ENCODE data around the gene KRT8. TPM values are rescaled to one million over a fixed set of nuclear protein-coding genes. Genes with fewer than 3 reads are reported as not detected.

Gene KRT8
- total RNA-seq, 2 experiments from 2014 or later = 0.33 to 0.65 TPM

DNA sequence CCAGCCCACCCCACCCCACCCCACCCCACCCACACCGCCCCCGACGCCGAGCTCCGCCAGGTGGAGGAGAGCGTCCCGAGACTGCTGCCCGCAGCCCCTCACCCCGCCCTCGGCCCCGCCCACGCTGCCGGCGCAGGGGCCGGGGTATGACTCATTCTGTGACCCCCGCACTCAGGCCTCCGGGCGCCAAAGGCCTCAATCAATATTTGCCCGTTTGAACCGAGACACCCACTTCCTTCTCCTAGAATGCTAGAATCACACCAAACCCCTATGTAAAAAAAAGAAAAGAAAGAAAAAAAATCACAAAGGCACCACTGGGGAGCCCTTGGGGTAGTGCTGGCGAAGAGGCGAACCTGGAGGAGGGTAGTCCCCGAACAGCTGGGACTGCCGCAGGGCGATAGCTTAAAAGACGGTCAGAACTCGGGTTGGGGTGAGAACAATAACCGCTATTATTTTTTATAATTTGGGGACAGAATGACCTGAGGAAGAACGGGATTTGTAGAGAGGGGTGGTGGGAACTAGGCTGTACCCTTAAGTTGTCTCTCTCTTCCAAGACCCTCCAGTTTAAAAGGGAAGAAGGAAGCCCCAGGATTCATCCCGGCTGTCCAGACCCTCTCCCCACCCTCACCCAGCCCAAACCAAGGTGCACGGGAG, 894 bp downstream of the KRT8 start:
- Mint-ChIP-seq H3K4me3 (peak overlapping the region; percentile 49), H3K27ac (peak overlapping the region; percentile 35), H3K9me3 (no peaks in the 10 kb centered on the region), H3K36me3 (ENCODE audit: low read depth) (no peaks in the 10 kb centered on the region), H3K4me1 (peaks cover 3% of the 10 kb centered on the region), H3K27me3 (peaks cover 9% of the 10 kb centered on the region)
- ChIA-PET CTCF (interaction anchor here (1.7 kb wide), 1 partner anchor 19 kb away, joined by 6 read pairs; no protein-coding TSS in a partner anchor), POLR2A (no interaction called here)
- peak; percentile 23 for DNase-seq

GRCh38 chr12:52903285-52903854, 1.5 kb downstream of the KRT8 start:
- CTCF ChIA-PET = interaction anchor here (1.7 kb wide), 1 partner anchor 19 kb away, joined by 6 read pairs; no protein-coding TSS in a partner anchor
- no peak overlapping the region for H3K4me3 Mint-ChIP-seq
- no peak overlapping the region for H3K27ac Mint-ChIP-seq
- DNase-seq = peak; percentile 37
- POLR2A ChIA-PET = no interaction called here
- H3K4me1 Mint-ChIP-seq = peaks cover 3% of the 10 kb centered on the region
- H3K36me3 Mint-ChIP-seq (ENCODE audit: low read depth) = no peaks in the 10 kb centered on the region
- H3K27me3 Mint-ChIP-seq = peaks cover 7% of the 10 kb centered on the region
- no peaks in the 10 kb centered on the region for H3K9me3 Mint-ChIP-seq

DNA sequence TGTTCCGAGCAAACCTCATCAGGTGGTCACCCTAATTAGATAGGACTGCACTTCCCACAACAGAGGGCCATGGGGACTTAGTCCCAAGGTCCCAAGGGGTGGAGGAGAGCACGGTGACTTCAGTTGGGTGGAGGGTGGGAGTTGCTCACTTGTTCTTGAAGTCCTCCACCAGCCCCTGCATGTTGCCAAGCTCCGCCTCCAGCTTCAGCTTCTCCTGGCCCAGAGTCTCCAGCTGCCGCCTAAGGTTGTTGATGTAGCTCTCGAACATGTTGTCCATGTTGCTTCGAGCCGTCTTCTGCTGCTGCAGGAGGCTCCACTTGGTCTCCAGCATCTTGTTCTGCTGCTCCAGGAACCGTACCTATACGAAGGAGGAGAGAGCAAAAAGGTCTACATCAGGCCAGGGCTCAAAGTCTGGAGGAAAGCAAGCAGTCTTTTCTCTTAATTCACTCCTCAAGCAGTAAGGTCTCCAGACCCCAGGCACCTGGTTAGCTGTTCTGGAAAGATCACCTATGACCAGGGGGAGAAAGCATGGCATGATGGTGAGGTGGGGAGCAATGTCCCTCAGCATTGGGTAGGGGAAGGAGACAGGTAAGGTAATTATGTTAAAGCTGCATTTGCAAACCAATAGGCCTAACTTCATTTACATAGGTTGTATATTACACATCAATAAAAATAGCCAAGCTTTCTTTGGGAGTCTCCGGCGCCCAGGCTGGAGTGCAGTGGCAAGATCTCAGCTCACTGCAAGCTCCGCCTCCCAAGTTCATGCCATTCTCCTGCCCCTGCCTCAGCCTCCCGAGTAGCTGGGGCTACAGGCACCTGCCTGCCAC, 2.9 kb downstream of the KRT8 start:
- no peak overlapping the region for H3K27ac Mint-ChIP-seq
- no peak overlapping the region for H3K4me3 Mint-ChIP-seq
- H3K36me3 Mint-ChIP-seq (ENCODE audit: low read depth) = no peaks in the 10 kb centered on the region
- H3K27me3 Mint-ChIP-seq = peaks cover 5% of the 10 kb centered on the region
- DNase-seq = no peak
- H3K9me3 Mint-ChIP-seq = no peaks in the 10 kb centered on the region
- peaks cover 3% of the 10 kb centered on the region for H3K4me1 Mint-ChIP-seq
- CTCF ChIA-PET = interaction anchor here (0.9 to 1.7 kb wide), 2 partner anchors 17 to 79 kb away, joined by 6 read pairs; no protein-coding TSS in a partner anchor
- POLR2A ChIA-PET = no interaction called here

- no peak for DNase-seq
- ChIA-PET POLR2A (no interaction called here), CTCF (interaction anchor here (0.9 kb wide), 1 partner anchor 79 kb away, joined by 6 read pairs; no protein-coding TSS in a partner anchor)
- H3K27me3 Mint-ChIP-seq = peaks cover 5% of the 10 kb centered on the region
- no peak overlapping the region for H3K27ac Mint-ChIP-seq
- no peaks in the 10 kb centered on the region for H3K36me3 Mint-ChIP-seq (ENCODE audit: low read depth)
- no peak overlapping the region for H3K4me3 Mint-ChIP-seq
- peaks cover 3% of the 10 kb centered on the region for H3K4me1 Mint-ChIP-seq
- H3K9me3 Mint-ChIP-seq = no peaks in the 10 kb centered on the region
Observed at GRCh38 chr12:52900896-52901714, 3.8 kb downstream of the KRT8 start.

GRCh38 chr12:52900166-52900895, 4.5 kb downstream of the KRT8 start:
- ChIA-PET CTCF (interaction anchor here (4.0 kb wide), 1 partner anchor 15 kb away, joined by 24 read pairs; no protein-coding TSS in a partner anchor), POLR2A (no interaction called here)
- peaks cover 5% of the 10 kb centered on the region for H3K27me3 Mint-ChIP-seq
- no peak for DNase-seq
- H3K36me3 Mint-ChIP-seq (ENCODE audit: low read depth) = no peaks in the 10 kb centered on the region
- no peaks in the 10 kb centered on the region for H3K9me3 Mint-ChIP-seq
- no peak overlapping the region for H3K4me3 Mint-ChIP-seq
- H3K4me1 Mint-ChIP-seq = peaks cover 3% of the 10 kb centered on the region
- H3K27ac Mint-ChIP-seq = no peak overlapping the region

DNA sequence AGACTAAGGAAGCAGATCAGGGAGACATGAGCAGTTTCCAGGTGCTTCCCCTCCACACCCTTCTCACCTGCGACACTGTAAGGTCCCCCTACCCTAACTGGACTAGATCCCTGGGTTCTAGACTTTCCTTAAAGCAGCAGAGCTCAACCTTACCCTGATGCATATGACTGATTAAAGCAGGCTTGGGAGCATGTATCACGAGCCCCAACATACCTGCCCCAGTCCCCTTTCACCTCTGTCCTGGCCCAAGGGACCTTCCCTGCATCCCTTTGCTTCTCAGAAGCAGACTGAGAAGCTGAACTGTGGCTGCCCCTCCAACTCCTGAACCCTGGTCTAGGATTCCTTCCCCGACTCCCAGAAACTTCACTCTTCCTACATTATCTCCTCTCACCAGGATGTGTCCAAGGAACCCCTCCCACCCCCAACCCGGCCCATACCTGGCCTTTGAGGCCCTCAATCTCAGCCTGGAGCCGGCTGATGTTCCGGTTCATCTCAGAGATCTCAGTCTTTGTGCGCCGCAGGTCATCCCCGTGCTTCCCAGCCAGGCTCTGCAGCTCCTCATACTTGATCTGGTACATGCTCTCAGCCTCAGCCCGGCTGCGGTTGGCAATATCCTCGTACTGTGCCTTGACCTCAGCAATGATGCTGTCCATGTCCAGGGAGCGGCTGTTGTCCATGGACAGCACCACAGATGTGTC, 5.4 kb downstream of the KRT8 start:
- peaks cover 5% of the 10 kb centered on the region for H3K27me3 Mint-ChIP-seq
- H3K36me3 Mint-ChIP-seq (ENCODE audit: low read depth) = no peaks in the 10 kb centered on the region
- ChIA-PET CTCF (interaction anchor here (1.4 to 4.0 kb wide), 2 partner anchors 15 to 20 kb away, joined by 3 to 24 read pairs; no protein-coding TSS in a partner anchor), POLR2A (no interaction called here)
- H3K27ac Mint-ChIP-seq = no peak overlapping the region
- no peaks in the 10 kb centered on the region for H3K9me3 Mint-ChIP-seq
- no peak for DNase-seq
- peaks cover 3% of the 10 kb centered on the region for H3K4me1 Mint-ChIP-seq
- no peak overlapping the region for H3K4me3 Mint-ChIP-seq

DNA sequence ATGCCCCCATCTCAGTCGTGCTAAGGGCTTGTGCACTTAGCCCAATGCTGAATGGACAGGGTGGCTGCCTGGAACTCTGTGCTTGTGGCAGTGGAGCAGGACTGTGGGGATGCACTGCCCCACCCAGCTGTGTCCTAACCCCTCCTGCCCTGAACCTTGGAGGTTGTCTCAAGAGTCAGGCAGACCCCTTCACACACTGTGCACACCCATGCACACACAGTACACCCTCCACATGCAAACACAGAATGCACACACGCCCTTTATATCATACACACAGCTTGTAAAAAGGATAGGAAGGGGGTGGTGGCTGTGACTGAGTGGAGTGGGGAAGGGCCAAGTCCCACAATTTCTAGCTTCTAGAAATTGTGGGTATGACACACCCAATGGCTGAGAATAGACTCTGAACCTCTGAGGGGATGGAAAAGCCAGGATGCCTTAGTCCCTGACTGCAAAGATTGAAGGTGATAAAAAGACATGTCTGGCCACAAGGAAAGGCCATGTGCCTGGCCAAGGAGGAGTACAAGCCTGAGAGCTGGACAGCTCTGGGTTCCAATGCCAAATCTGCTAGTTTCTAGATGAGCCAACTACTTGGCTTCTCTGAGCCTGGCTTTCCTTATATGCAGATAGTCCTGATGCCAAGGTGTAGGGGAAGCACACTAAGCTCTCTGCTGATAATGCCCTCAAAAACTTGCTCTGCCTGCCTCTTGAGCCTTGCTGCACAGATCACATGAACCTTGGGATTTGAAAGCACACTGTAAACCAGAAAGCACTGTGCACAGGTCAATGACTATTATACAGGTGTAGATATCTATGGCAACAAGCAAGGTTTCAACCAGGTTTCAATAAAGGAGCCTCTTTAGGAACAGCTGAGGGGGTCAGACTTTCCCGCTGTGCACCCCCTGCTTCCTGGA, 8.4 kb downstream of the KRT8 start:
- H3K36me3 Mint-ChIP-seq (ENCODE audit: low read depth) = no peaks in the 10 kb centered on the region

GRCh38 chr12:52895726-52896189, 9.1 kb downstream of the KRT8 start:
- CTCF ChIA-PET = interaction anchor here (0.5 to 3.9 kb wide), 2 partner anchors 22 to 84 kb away, joined by 3 to 13 read pairs; no protein-coding TSS in a partner anchor
- DNase-seq = no peak
- no peaks in the 10 kb centered on the region for H3K36me3 Mint-ChIP-seq (ENCODE audit: low read depth)
- POLR2A ChIA-PET = interaction anchor here (1.4 kb wide), 1 partner anchor 11 kb away, joined by 3 read pairs; no protein-coding TSS in a partner anchor
- no peak overlapping the region for H3K4me3 Mint-ChIP-seq
- H3K4me1 Mint-ChIP-seq = no peaks in the 10 kb centered on the region
- no peak overlapping the region for H3K27ac Mint-ChIP-seq
- H3K27me3 Mint-ChIP-seq = peaks cover 2% of the 10 kb centered on the region
- H3K9me3 Mint-ChIP-seq = no peaks in the 10 kb centered on the region

More for the DNA sequence above, 8.4 kb downstream of the KRT8 start:
- DNase-seq = no peak
- CTCF ChIA-PET = interaction anchor here (0.5 to 4.0 kb wide), 5 partner anchors 11 to 85 kb away, joined by 3 to 24 read pairs (median 10); no protein-coding TSS in a partner anchor
- Mint-ChIP-seq H3K9me3 (no peaks in the 10 kb centered on the region), H3K27ac (no peak overlapping the region), H3K27me3 (peaks cover 2% of the 10 kb centered on the region), H3K4me3 (no peak overlapping the region), H3K4me1 (no peaks in the 10 kb centered on the region)
- POLR2A ChIA-PET = interaction anchor here (1.4 kb wide), 1 partner anchor 11 kb away, joined by 3 read pairs; no protein-coding TSS in a partner anchor

GRCh38 chr12:52892974-52893373, 11.9 kb downstream of the KRT8 start:
- Mint-ChIP-seq H3K27ac (no peak overlapping the region), H3K4me3 (no peak overlapping the region), H3K27me3 (peaks cover 6% of the 10 kb centered on the region), H3K36me3 (ENCODE audit: low read depth) (no peaks in the 10 kb centered on the region), H3K9me3 (no peaks in the 10 kb centered on the region), H3K4me1 (no peaks in the 10 kb centered on the region)
- DNase-seq = no peak
- CTCF ChIA-PET = interaction anchor here (1.5 to 3.9 kb wide), 3 partner anchors 12 to 87 kb away, joined by 3 to 13 read pairs (median 7); no protein-coding TSS in a partner anchor
- POLR2A ChIA-PET = no interaction called here

DNA sequence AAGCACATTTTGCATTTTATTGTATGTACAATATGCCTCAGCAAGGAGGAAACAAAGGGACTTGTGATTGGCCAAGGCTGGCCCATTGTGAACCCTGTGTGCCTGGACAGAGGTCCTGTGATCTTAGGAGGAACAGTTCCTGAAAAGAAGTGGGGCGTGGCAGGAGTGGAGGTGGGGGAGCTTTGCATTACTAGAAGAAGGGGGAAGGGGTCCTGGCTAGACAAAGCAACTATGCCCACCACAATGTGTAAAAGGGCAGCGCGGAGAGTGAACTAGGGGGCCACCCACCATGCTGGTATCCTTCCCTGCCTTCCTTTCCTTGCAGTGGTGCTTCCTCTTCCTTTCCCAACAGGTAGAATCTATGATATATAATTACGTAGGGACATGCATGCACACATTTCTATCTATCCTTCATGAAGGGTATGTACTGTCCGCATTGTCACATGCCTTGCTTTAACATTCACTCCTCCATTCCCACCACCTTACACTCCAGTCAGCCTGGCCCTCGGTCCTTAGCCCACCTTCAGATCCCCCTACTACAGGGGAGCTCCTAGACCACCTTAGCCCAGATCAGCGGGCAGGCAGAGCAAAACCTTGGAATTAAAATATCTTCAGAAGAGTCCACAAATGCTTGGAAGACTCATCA, 12.5 kb downstream of the KRT8 start:
- ChIA-PET POLR2A (no interaction called here), CTCF (interaction anchor here (1.5 to 3.9 kb wide), 3 partner anchors 12 to 88 kb away, joined by 3 to 13 read pairs (median 7); no protein-coding TSS in a partner anchor)
- no peak overlapping the region for H3K27ac Mint-ChIP-seq
- H3K36me3 Mint-ChIP-seq (ENCODE audit: low read depth) = no peaks in the 10 kb centered on the region
- no peaks in the 10 kb centered on the region for H3K9me3 Mint-ChIP-seq
- no peak for DNase-seq
- no peak overlapping the region for H3K4me3 Mint-ChIP-seq
- H3K4me1 Mint-ChIP-seq = no peaks in the 10 kb centered on the region
- H3K27me3 Mint-ChIP-seq = peaks cover 6% of the 10 kb centered on the region
